Testis (tissue), 3 donors: Measurements from ENCODE around the gene ADCK2. TPM values are rescaled to one million over a fixed set of nuclear protein-coding genes. Genes with fewer than 3 reads are reported as not detected.
"Not testable (repeated sequence)": the region's sequence is repeated elsewhere in the genome, so short reads cannot be mapped to it uniquely, and the experiment has no call there.

Source experiments
- DNase-seq: peaks from one replicate; pipeline ENCODE4 v3.0.0-alpha.2; 2019
- H3K27ac ChIP-seq, 2 donors: fragments of 200-600 bp; sonication (generic); one replicate each; pipeline ENCODE4 v1.5.1; 2019
- H3K27me3 ChIP-seq: fragments of 200-600 bp; sonication (generic); one replicate; pipeline ENCODE4 v1.5.1; 2019
- H3K36me3 ChIP-seq: fragments of 200-600 bp; sonication (generic); one replicate; pipeline ENCODE4 v1.5.1; 2017; ENCODE audit warnings: low read depth; ENCODE audit errors: missing control alignments
- H3K4me1 ChIP-seq: fragments of 200-600 bp; sonication (generic); one replicate; pipeline ENCODE4 v1.5.1; 2019
- H3K4me3 ChIP-seq, 2 donors: fragments of 200-600 bp; sonication (generic); one replicate each; pipeline ENCODE4 v1.5.1; 2017 to 2019
- H3K9me3 ChIP-seq: fragments of 200-600 bp; sonication (generic); one replicate; pipeline ENCODE4 v1.5.1; 2017
- POLR2A ChIP-seq: fragments of 450-650 bp; IDR thresholded peaks from one replicate; pipeline ENCODE4 v1.6.1; 2017; ENCODE audit warnings: antibody characterized with exemption, mild to moderate bottlenecking, moderate library complexity
- WGBS, 2 donors: methylation state at CpG; one replicate each; pipeline ENCODE4 v1.1.5; 2018; 5-methylcytosine and 5-hydroxymethylcytosine counted together
- intact Hi-C: fragments of 100-400 bp; cut with DNase I; formaldehyde crosslinking; loops from one replicate; pipeline ENCODE4 v1.15.1; 2023; ENCODE audit warnings: low total_unique reads
- polyA plus RNA-seq: library from polyadenylated mRNA; stranded (reverse); fragments of 350-450 nt; fragmentation: Illumina TruSeq; extraction: RNeasy Lipid Tissue Mini Kit (QIAGEN cat#74804); gene quantifications from one replicate; pipeline ENCODE4 v1.2.3, GENCODE V29; 2014; ENCODE audit warnings: low read depth, low replicate concordance; ENCODE audit not compliant: insufficient read depth
- total RNA-seq, 2 donors: library from RNA; depleted of rRNA; stranded (reverse); fragments of >200 nt; gene quantifications; one replicate each; pipeline ENCODE4 v1.2.3, GENCODE V29; 2016
- TF ChIP-seq, protein P1 (sequence below), 3 experiments: fragments of 450-650 bp in 2 of 3; fragments of 200-600 bp in 1 of 3; sonication (generic) in 1 of 3; IDR thresholded peaks; one replicate each; pipeline ENCODE4 v1.5.1; 2016 to 2019; ENCODE audit warnings: antibody characterized with exemption in 3 of 3, mild to moderate bottlenecking in 2 of 3, moderate library complexity in 1 of 3

ADCK2 gene
- total and polyA plus RNA-seq, 3 donors from 2014 or later: 12.9 to 21.2 (median 20.4) TPM

GRCh38 chr7:140668641-140669040, 4.1 kb upstream of the ADCK2 start:
- Histone ChIP-seq H3K27me3 (no peaks in the 10 kb centered on the region), H3K4me3 (no peak overlapping the region), H3K4me1 (no peaks in the 10 kb centered on the region), H3K9me3 (no peaks in the 10 kb centered on the region), H3K36me3 (no peaks in the 10 kb centered on the region), H3K27ac (no peak overlapping the region)
- no peak for DNase-seq
- TF ChIP-seq POLR2A: no peak
- TF ChIP-seq, protein P1, sequence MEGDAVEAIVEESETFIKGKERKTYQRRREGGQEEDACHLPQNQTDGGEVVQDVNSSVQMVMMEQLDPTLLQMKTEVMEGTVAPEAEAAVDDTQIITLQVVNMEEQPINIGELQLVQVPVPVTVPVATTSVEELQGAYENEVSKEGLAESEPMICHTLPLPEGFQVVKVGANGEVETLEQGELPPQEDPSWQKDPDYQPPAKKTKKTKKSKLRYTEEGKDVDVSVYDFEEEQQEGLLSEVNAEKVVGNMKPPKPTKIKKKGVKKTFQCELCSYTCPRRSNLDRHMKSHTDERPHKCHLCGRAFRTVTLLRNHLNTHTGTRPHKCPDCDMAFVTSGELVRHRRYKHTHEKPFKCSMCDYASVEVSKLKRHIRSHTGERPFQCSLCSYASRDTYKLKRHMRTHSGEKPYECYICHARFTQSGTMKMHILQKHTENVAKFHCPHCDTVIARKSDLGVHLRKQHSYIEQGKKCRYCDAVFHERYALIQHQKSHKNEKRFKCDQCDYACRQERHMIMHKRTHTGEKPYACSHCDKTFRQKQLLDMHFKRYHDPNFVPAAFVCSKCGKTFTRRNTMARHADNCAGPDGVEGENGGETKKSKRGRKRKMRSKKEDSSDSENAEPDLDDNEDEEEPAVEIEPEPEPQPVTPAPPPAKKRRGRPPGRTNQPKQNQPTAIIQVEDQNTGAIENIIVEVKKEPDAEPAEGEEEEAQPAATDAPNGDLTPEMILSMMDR (IDR thresholded peaks at IDR 0.05): no peak
- 71 to 84% methylated on average over 1 of the region's 1 CpG for WGBS, 2 donors
- intact Hi-C loops: no loop called here

DNA sequence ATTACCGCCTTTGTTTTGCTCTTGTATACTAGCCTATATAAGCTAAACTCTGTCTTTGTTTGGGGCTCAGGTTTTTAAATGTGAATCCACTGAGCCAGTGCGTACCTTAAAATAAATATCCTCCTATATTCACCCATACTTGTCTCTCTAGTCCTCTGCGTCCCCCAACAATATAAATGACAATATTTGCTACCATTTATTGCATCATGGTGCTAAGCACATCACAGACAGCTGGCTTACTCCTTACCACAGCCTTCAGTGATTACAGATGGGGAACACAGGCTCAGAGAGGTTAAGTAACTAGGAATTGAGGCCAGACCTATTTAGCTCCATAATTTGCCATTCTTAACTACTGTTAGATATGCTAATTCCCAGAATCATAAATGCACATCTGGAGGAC, 3.4 kb upstream of the ADCK2 start:
- H3K9me3 ChIP-seq: no peaks in the 10 kb centered on the region
- no peak for TF ChIP-seq POLR2A
- TF ChIP-seq, protein P1 (IDR thresholded peaks at IDR 0.05): no peak
- intact Hi-C loops: no loop called here
- 92 to 96% methylated on average over 3 of the region's 3 CpGs for WGBS, 2 donors
- no peak for DNase-seq
- no peaks in the 10 kb centered on the region for H3K36me3 ChIP-seq
- H3K4me3 ChIP-seq: no peak overlapping the region
- no peaks in the 10 kb centered on the region for H3K4me1 ChIP-seq
- H3K27ac ChIP-seq: no peak overlapping the region
- H3K27me3 ChIP-seq: no peaks in the 10 kb centered on the region

DNA sequence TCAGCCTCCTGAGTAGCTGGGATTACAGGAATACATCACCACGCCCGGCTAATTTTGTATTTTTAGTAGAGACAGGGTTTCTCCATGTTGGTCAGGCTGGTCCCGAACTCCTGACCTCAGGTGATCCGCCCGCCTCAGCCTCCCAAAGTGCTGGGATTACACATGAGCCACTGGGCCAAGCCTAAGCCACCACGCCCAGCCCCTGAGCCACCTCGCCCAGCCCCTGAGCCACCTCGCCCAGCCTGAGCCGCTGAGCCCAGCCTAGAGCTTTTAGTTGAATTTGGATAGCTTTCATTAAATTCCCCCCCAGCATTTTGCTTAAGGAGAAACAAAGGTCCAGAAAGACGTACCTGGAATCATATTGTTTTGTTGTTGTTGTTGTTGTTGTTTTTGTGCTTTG, 2.9 kb upstream of the ADCK2 start:
- H3K4me1 ChIP-seq, H3K36me3 ChIP-seq, H3K27ac ChIP-seq, DNase-seq, H3K27me3 ChIP-seq, intact Hi-C loops, H3K9me3 ChIP-seq, H3K4me3 ChIP-seq: not testable (repeated sequence)
- WGBS, 2 donors: 93 to 97% methylated on average over 10 of the region's 10 CpGs

GRCh38 chr7:140670343-140670935, 2.3 kb upstream of the ADCK2 start:
- Histone ChIP-seq H3K27me3 (no peaks in the 10 kb centered on the region), H3K9me3 (no peaks in the 10 kb centered on the region), H3K4me3 (no peak overlapping the region), H3K27ac (no peak overlapping the region), H3K4me1 (no peaks in the 10 kb centered on the region), H3K36me3 (no peaks in the 10 kb centered on the region)
- whole genome bisulfite sequencing, 2 donors: 51 to 58% methylated on average over 4 of the region's 4 CpGs
- TF ChIP-seq, protein P1 (IDR thresholded peaks at IDR 0.05): no peak
- no peak for TF ChIP-seq POLR2A
- intact Hi-C loops: no loop called here
- no peak for DNase-seq

DNA sequence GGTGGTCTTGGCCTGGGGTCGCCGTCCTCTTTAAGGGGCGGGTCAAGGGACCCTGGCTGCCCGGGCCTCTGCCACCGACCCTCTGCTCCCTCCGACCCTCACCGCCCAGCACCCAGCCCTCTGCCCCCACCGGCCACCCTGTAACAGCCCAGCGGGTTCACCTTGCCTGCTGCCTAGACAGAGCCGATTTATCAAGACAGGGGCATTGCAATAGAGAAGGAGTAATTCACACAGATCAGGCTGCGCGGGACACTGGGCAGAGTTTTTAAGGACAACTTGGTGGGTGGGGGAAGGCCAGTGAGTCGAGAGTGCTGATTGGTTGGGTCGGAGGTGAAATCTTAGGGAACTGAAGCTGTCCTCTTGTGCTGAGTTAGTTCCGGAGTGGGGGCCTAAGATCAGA, 779 bp upstream of the ADCK2 start:
- no peak for TF ChIP-seq POLR2A
- TF ChIP-seq, protein P1 (IDR thresholded peaks at IDR 0.05): no peak
- Histone ChIP-seq H3K27ac (no peak overlapping the region), H3K9me3 (no peaks in the 10 kb centered on the region), H3K4me1 (no peaks in the 10 kb centered on the region), H3K4me3 (no peak overlapping the region), H3K36me3 (no peaks in the 10 kb centered on the region), H3K27me3 (no peaks in the 10 kb centered on the region)
- intact Hi-C loops: no loop called here
- 35 to 63% methylated on average over 8 to 15 of the region's 15 CpGs for WGBS, 2 donors
- DNase-seq: no peak
